SK-N-SH (cell line): ENCODE results near the gene TIGD7. TPM values are rescaled to one million over a fixed set of nuclear protein-coding genes. Genes with fewer than 3 reads are reported as not detected.

ENCODE experiments used
- CTCF ChIA-PET: fragments of 300-600, 350-600 bp; formaldehyde crosslinking; extraction: SDS; loops from one replicate; lab custom pipeline; 2021; lab: Yijun Ruan, JAX
- POLR2A ChIA-PET: fragments of 350-600 bp; sonication (Branson Sonifier 250); formaldehyde crosslinking; extraction: SDS; loops from one replicate; lab custom pipeline; 2020; ENCODE audit warnings: antibody characterized with exemption, inconsistent platforms; lab: Yijun Ruan, JAX
- DNase-seq: peaks from one replicate; pipeline ENCODE4 v3.0.0; 2012
- H2AFZ ChIP-seq: fragments of 200-600 bp; sonication (generic); 2 replicates; pipeline ENCODE4 v1.8.1; 2016; ENCODE audit warnings: antibody characterized with exemption, mild to moderate bottlenecking, low read depth
- H3F3A ChIP-seq: fragments of 200-600 bp; sonication (generic); replicated peaks from 2 replicates; pipeline ENCODE3; 2016; ENCODE audit warnings: antibody characterized with exemption, mild to moderate bottlenecking; ENCODE audit not compliant: insufficient read depth
- H3K27ac ChIP-seq, 2 experiments: fragments of 200-500 bp in 1 of 2; fragments of 200-600 bp in 1 of 2; sonication (Bioruptor generic) in 1 of 2; sonication (generic), shearing (Covaris generic) in 1 of 2; 2 replicates each; pipeline versions ENCODE4 v1.5.1 to v1.6.1; 2014 to 2016; ENCODE audit warnings: low read depth in 2 of 2, inconsistent platforms in 1 of 2, low read length in 1 of 2, mild to moderate bottlenecking in 1 of 2, mixed read lengths in 1 of 2
- H3K27me3 ChIP-seq: fragments of 200-600 bp; sonication (generic), shearing (Covaris generic); 2 replicates; pipeline ENCODE4 v1.6.1; 2016; ENCODE audit warnings: mixed run types; ENCODE audit not compliant: insufficient read depth
- H3K36me3 ChIP-seq, 2 experiments: fragments of 200-500 bp in 1 of 2; fragments of 200-600 bp in 1 of 2; sonication (Bioruptor generic) in 1 of 2; sonication (generic) in 1 of 2; replicated peaks in 1 of 2; 2 replicates each; pipeline versions ENCODE3 to v1.5.1; 2014 to 2016; ENCODE audit warnings: low read length in 1 of 2, mild to moderate bottlenecking in 1 of 2; ENCODE audit not compliant: insufficient read depth in 2 of 2, control insufficient read depth in 1 of 2
- H3K4me1 ChIP-seq, 2 experiments: fragments of 200-500 bp in 1 of 2; fragments of 200-600 bp in 1 of 2; sonication (Bioruptor generic) in 1 of 2; sonication (generic), shearing (Covaris generic) in 1 of 2; 2 replicates each; pipeline versions ENCODE4 v1.5.1 to v1.6.1; 2014 to 2016; ENCODE audit warnings: low read depth in 1 of 2, low read length in 1 of 2, mixed run types in 1 of 2; ENCODE audit not compliant: insufficient read depth in 2 of 2, control insufficient read depth in 1 of 2
- H3K4me2 ChIP-seq: fragments of 200-600 bp; sonication (generic), shearing (Covaris generic); 2 replicates; pipeline ENCODE4 v1.6.1; 2017; ENCODE audit warnings: mixed run types
- H3K4me3 ChIP-seq, 2 experiments: fragments of 200-500 bp in 1 of 2; fragments of 200-600 bp in 1 of 2; sonication (Bioruptor generic) in 1 of 2; sonication (generic), shearing (Covaris generic) in 1 of 2; 2 replicates each; pipeline versions ENCODE4 v1.5.1 to v1.8.1; 2014 to 2016; ENCODE audit warnings: low read depth in 2 of 2, inconsistent platforms in 1 of 2, low read length in 1 of 2, mild to moderate bottlenecking in 1 of 2, mixed read lengths in 1 of 2, moderate library complexity in 1 of 2
- H3K79me2 ChIP-seq: fragments of 200-600 bp; sonication (generic); 2 replicates; pipeline ENCODE4 v1.8.1; 2017; ENCODE audit warnings: mild to moderate bottlenecking; ENCODE audit not compliant: insufficient read depth
- H3K9ac ChIP-seq: fragments of 200-600 bp; sonication (generic); 2 replicates; pipeline ENCODE4 v1.6.1; 2017; ENCODE audit warnings: mixed run types
- H3K9me2 ChIP-seq: fragments of 200-600 bp; sonication (generic); 2 replicates; pipeline ENCODE4 v1.6.1; 2017; ENCODE audit warnings: mixed run types
- H3K9me3 ChIP-seq: fragments of 200-600 bp; sonication (generic); 2 replicates; pipeline ENCODE4 v1.6.1; 2017; ENCODE audit warnings: mixed run types, mild to moderate bottlenecking, moderate library complexity
- H4K20me1 ChIP-seq: fragments of 200-600 bp; sonication (generic); 2 replicates; pipeline ENCODE4 v1.6.1; 2017; ENCODE audit warnings: mild to moderate bottlenecking, mixed run types; ENCODE audit not compliant: insufficient read depth
- ELF1 ChIP-seq: IDR thresholded peaks from 2 replicates; pipeline ENCODE4 v1.4.0; 2012
- EP300 ChIP-seq, 2 experiments: IDR thresholded peaks; 2 replicates each; pipeline versions ENCODE4 v1.4.0 to v1.6.1; 2012; ENCODE audit warnings: borderline replicate concordance in 1 of 2, low read depth in 1 of 2, low read length in 1 of 2
- EZH2phosphoT487 ChIP-seq: fragments of 200-600 bp; sonication (generic); IDR thresholded peaks from 2 replicates; pipeline ENCODE4 v1.6.1; 2017; ENCODE audit warnings: low read depth, mixed run types, mild to moderate bottlenecking, antibody characterized with exemption, moderate library complexity, borderline replicate concordance
- FOXJ3 ChIP-seq: sonication (generic); formaldehyde crosslinking; IDR thresholded peaks from 2 replicates; pipeline ENCODE4 v1.5.1; 2020; ENCODE audit warnings: mild to moderate bottlenecking, missing genetic modification reagents
- FOXM1 ChIP-seq: IDR thresholded peaks from 2 replicates; pipeline ENCODE4 v1.4.0; 2012; ENCODE audit warnings: low read depth, mild to moderate bottlenecking
- GABPA ChIP-seq: IDR thresholded peaks from 2 replicates; pipeline ENCODE4 v1.4.0; 2012; ENCODE audit warnings: low read depth, mild to moderate bottlenecking
- JUND ChIP-seq: IDR thresholded peaks from 2 replicates; pipeline ENCODE4 v1.4.0; 2012
- MAX ChIP-seq: IDR thresholded peaks from 2 replicates; pipeline ENCODE4 v1.4.0; 2012; ENCODE audit warnings: low read depth
- MXI1 ChIP-seq: IDR thresholded peaks from 2 replicates; pipeline ENCODE4 v1.6.1; 2012; ENCODE audit warnings: mild to moderate bottlenecking, low read depth, low read length, improper control_type of control experiment
- NFIC ChIP-seq: IDR thresholded peaks from 2 replicates; pipeline ENCODE4 v1.4.0; 2012; ENCODE audit warnings: borderline replicate concordance
- PBX3 ChIP-seq: IDR thresholded peaks from 2 replicates; pipeline ENCODE4; 2012
- RAD21 ChIP-seq: IDR thresholded peaks from 2 replicates; pipeline ENCODE4 v1.6.1; 2012; ENCODE audit warnings: mild to moderate bottlenecking, low read length
- SIN3A ChIP-seq: IDR thresholded peaks from 2 replicates; pipeline ENCODE4 v1.6.1; 2012; ENCODE audit warnings: low read depth, mild to moderate bottlenecking, low read length, moderate library complexity, borderline replicate concordance
- SMC3 ChIP-seq: IDR thresholded peaks from 2 replicates; pipeline ENCODE4 v1.6.1; 2012; ENCODE audit warnings: low read depth, low read length, improper control_type of control experiment
- TAF1 ChIP-seq: IDR thresholded peaks from 2 replicates; pipeline ENCODE4 v1.6.1; 2012; ENCODE audit warnings: low read depth, mild to moderate bottlenecking, low read length, moderate library complexity, borderline replicate concordance
- USF1 ChIP-seq: IDR thresholded peaks from 2 replicates; pipeline ENCODE4 v1.4.0; 2012; ENCODE audit warnings: low read depth, borderline replicate concordance
- YY1 ChIP-seq: IDR thresholded peaks from 2 replicates; pipeline ENCODE4 v1.4.0; 2012; ENCODE audit warnings: low read depth, mild to moderate bottlenecking
- WGBS: methylation state at CpG from one replicate; pipeline ENCODE4 v1.1.6; 2017; ENCODE audit warnings: low lambda C conversion rate; 5-methylcytosine and 5-hydroxymethylcytosine counted together
- polyA plus RNA-seq, 3 experiments: library from polyadenylated mRNA; depleted of rRNA; stranded (reverse); fragments of >200 nt; gene quantifications; 2 replicates each; pipeline ENCODE4 v1.2.3, GENCODE V29; 2012

TIGD7 gene
- polyA plus RNA-seq, 1 of the 3 experiments (the other 2 are of a cell fraction), result 1.2 TPM

GRCh38 chr16:3249451-3249850, 55.8 kb downstream of the TIGD7 start:
- no peaks in the 10 kb centered on the region for H3K4me1 ChIP-seq
- ChIA-PET CTCF (interaction anchor here (1.5 kb wide), 1 partner anchor 15 kb away, joined by 3 read pairs; no protein-coding TSS in a partner anchor), POLR2A (no interaction called here)
- no peaks in the 10 kb centered on the region for H3K79me2 ChIP-seq
- H3K9ac ChIP-seq, result no peak overlapping the region
- H2AFZ ChIP-seq, result no peak overlapping the region
- no peak overlapping the region for H3K4me2 ChIP-seq
- no peaks in the 10 kb centered on the region for H3K9me3 ChIP-seq
- H3K4me3 ChIP-seq, result no peak overlapping the region
- H3K36me3 ChIP-seq, result no peaks in the 10 kb centered on the region
- peaks cover 49% of the 10 kb centered on the region for H3K27me3 ChIP-seq
- no peaks in the 10 kb centered on the region for H4K20me1 ChIP-seq
- no peak for DNase-seq
- H3K9me2 ChIP-seq, result no peaks in the 10 kb centered on the region
- no peaks in the 10 kb centered on the region for H3F3A ChIP-seq
- H3K27ac ChIP-seq, result no peak overlapping the region
- TF ChIP-seq SMC3 (no peak), NFIC (no peak), YY1 (no peak), JUND (no peak), GABPA (no peak), FOXM1 (no peak), RAD21 (no peak), TAF1 (no peak), PBX3 (no peak), MAX (no peak), SIN3A (no peak), EZH2phosphoT487 (no peak), MXI1 (no peak), EP300 (IDR thresholded peaks at IDR 0.05; ENCODE audit: borderline replicate concordance in 1 of 2, low read depth in 1 of 2, low read length in 1 of 2) (no peak)
- 27% methylated on average over 7 of the region's 14 CpGs for WGBS

GRCh38 chr16:3249020-3249419, 56.2 kb downstream of the TIGD7 start:
- Histone ChIP-seq H3K79me2 (no peaks in the 10 kb centered on the region), H4K20me1 (no peaks in the 10 kb centered on the region), H3K4me1 (no peaks in the 10 kb centered on the region), H3K27ac (no peak overlapping the region), H3F3A (no peaks in the 10 kb centered on the region), H3K9me2 (no peaks in the 10 kb centered on the region), H3K36me3 (no peaks in the 10 kb centered on the region), H3K27me3 (peaks cover 46% of the 10 kb centered on the region), H3K9ac (no peak overlapping the region), H2AFZ (no peak overlapping the region), H3K9me3 (no peaks in the 10 kb centered on the region), H3K4me2 (no peak overlapping the region), H3K4me3 (no peak overlapping the region)
- CTCF ChIA-PET, result interaction anchor here (1.5 kb wide), 1 partner anchor 16 kb away, joined by 3 read pairs; no protein-coding TSS in a partner anchor
- WGBS, result 0% methylated on average over 1 of the region's 1 CpG
- POLR2A ChIA-PET, result no interaction called here
- TF ChIP-seq FOXM1 (no peak), USF1 (no peak), FOXJ3 (CRISPR knock-in tag) (no peak), NFIC (no peak), MAX (no peak), ELF1 (no peak)
- no peak for DNase-seq

Other genes starting within 250 kb of the TIGD7 start
- 26.4 and 34.7 TPM in 2 replicates for gene IL32, start 239.8 kb downstream of the TIGD7 start, polyA plus RNA-seq (2012; rRNA removed)
- 0.05 TPM in 1 of 2 replicates, not detected in the other for gene ZSCAN10, start 206.1 kb downstream of the TIGD7 start, polyA plus RNA-seq (2012; rRNA removed)
- 7.6 and 9.7 TPM in 2 replicates for gene ZNF205, start 192.8 kb downstream of the TIGD7 start, polyA plus RNA-seq (2012; rRNA removed)
- gene ZNF213, start 170.4 kb downstream of the TIGD7 start, polyA plus RNA-seq (2012; rRNA removed), result 0.83 and 1.1 TPM in 2 replicates
- 0.54 and 0.71 TPM in 2 replicates for gene OR1F1, start 117.2 kb downstream of the TIGD7 start, polyA plus RNA-seq (2012; rRNA removed)
- gene ZNF200, start 70.3 kb downstream of the TIGD7 start, polyA plus RNA-seq (2012; rRNA removed), result 2.8 and 3.5 TPM in 2 replicates
- gene MEFV, start 48.8 kb downstream of the TIGD7 start, polyA plus RNA-seq (2012; rRNA removed), result 0.02 TPM in 1 of 2 replicates, not detected in the other
- 13.7 and 16.4 TPM in 2 replicates for gene ZNF263, start 21.9 kb downstream of the TIGD7 start, polyA plus RNA-seq (2012; rRNA removed)
- gene ZNF75A, start 67 bp upstream of the TIGD7 start, polyA plus RNA-seq (2012; rRNA removed), result 7.2 and 10.5 TPM in 2 replicates
- not detected in 2 replicates for gene OR2C1, start 50.5 kb upstream of the TIGD7 start, polyA plus RNA-seq (2012; rRNA removed)
- 10.8 and 17.7 TPM in 2 replicates for gene ZSCAN32, start 95.6 kb upstream of the TIGD7 start, polyA plus RNA-seq (2012; rRNA removed)
- 10.5 and 12.9 TPM in 2 replicates for gene ZNF174, start 95.8 kb upstream of the TIGD7 start, polyA plus RNA-seq (2012; rRNA removed)
- gene ZNF597, start 138.1 kb upstream of the TIGD7 start, polyA plus RNA-seq (2012; rRNA removed), result 1.1 and 1.3 TPM in 2 replicates
- 17.2 and 21.5 TPM in 2 replicates for gene NAA60, start 138.2 kb upstream of the TIGD7 start, polyA plus RNA-seq (2012; rRNA removed)
- not detected in 2 replicates for gene C16orf90, start 190.1 kb upstream of the TIGD7 start, polyA plus RNA-seq (2012; rRNA removed)
- gene CLUAP1, start 195.6 kb upstream of the TIGD7 start, polyA plus RNA-seq (2012; rRNA removed), result 18.0 and 19.5 TPM in 2 replicates